Glutamatergic neuron (in vitro differentiated cells): ENCODE results near the gene KDM6A. TPM values are rescaled to one million over a fixed set of nuclear protein-coding genes. Genes with fewer than 3 reads are reported as not detected.
"Not testable (repeated sequence)": the region's sequence is repeated elsewhere in the genome, so short reads cannot be mapped to it uniquely, and the experiment has no call there.

ENCODE experiments used
- DNase-seq: peaks from one replicate; pipeline ENCODE4 v3.0.0; 2022
- H3K27ac Mint-ChIP-seq: one replicate; pipeline ENCODE4 v1.8.0; 2020; ENCODE audit warnings: mild to moderate bottlenecking, mixed read lengths, inconsistent platforms; ENCODE audit not compliant: unreplicated experiment
- H3K27me3 Mint-ChIP-seq: one replicate; pipeline ENCODE4 v1.8.0; 2020; ENCODE audit warnings: mild to moderate bottlenecking, moderate library complexity, mixed read lengths, inconsistent platforms; ENCODE audit not compliant: unreplicated experiment
- H3K36me3 Mint-ChIP-seq: one replicate; pipeline ENCODE4 v1.8.0; 2020; ENCODE audit warnings: mild to moderate bottlenecking, mixed read lengths, inconsistent platforms; ENCODE audit not compliant: unreplicated experiment
- H3K4me1 Mint-ChIP-seq: one replicate; pipeline ENCODE4 v1.8.0; 2020; ENCODE audit warnings: mild to moderate bottlenecking, low read depth, mixed read lengths, inconsistent platforms; ENCODE audit not compliant: unreplicated experiment
- H3K4me3 Mint-ChIP-seq: one replicate; pipeline ENCODE4 v1.8.0; 2020; ENCODE audit warnings: mild to moderate bottlenecking, mixed read lengths, inconsistent platforms; ENCODE audit not compliant: unreplicated experiment
- H3K9me3 Mint-ChIP-seq: one replicate; pipeline ENCODE4 v1.8.0; 2020; ENCODE audit warnings: mild to moderate bottlenecking, moderate library complexity, mixed read lengths, inconsistent platforms; ENCODE audit not compliant: unreplicated experiment
- CTCF ChIP-seq: fragments of 200-600 bp; sonication (generic); IDR thresholded peaks from one replicate; pipeline ENCODE4 v1.5.0; 2021; ENCODE audit not compliant: partially characterized antibody, unreplicated experiment
- total RNA-seq: library from RNA; stranded (reverse); fragmentation: NEBNext Ultra II Directional; extraction: Animal tissue kit (Norgen Biotek cat#: 25700); gene quantifications from one replicate; pipeline ENCODE4 v1.2.1, GENCODE V29; 2021; ENCODE audit not compliant: unreplicated experiment

The KDM6A gene
- total RNA-seq, 1 donor from 2014 or later, result 26.5 TPM

- Mint-ChIP-seq H3K27me3 (no peaks in the 10 kb centered on the region), H3K9me3 (peaks cover 3% of the 10 kb centered on the region), H3K27ac (no peak overlapping the region), H3K4me1 (peaks cover 8% of the 10 kb centered on the region), H3K4me3 (no peak overlapping the region), H3K36me3 (no peaks in the 10 kb centered on the region)
- no peak for TF ChIP-seq CTCF
- no peak for DNase-seq
These were observed 31.6 kb downstream of the KDM6A start for GRCh38 chrX:44904542-44905115.

GRCh38 chrX:44906041-44906440 lies 33.1 kb downstream of the KDM6A start:
- no peak for DNase-seq
- TF ChIP-seq CTCF, result no peak
- Mint-ChIP-seq H3K9me3 (peaks cover 3% of the 10 kb centered on the region), H3K4me3 (no peak overlapping the region), H3K36me3 (no peaks in the 10 kb centered on the region), H3K27me3 (no peaks in the 10 kb centered on the region), H3K27ac (no peak overlapping the region), H3K4me1 (peaks cover 8% of the 10 kb centered on the region)

- Mint-ChIP-seq H3K36me3 (no peaks in the 10 kb centered on the region), H3K4me3 (no peak overlapping the region), H3K4me1 (peaks cover 8% of the 10 kb centered on the region), H3K27ac (no peak overlapping the region), H3K9me3 (peaks cover 3% of the 10 kb centered on the region), H3K27me3 (no peaks in the 10 kb centered on the region)
- no peak for DNase-seq
- TF ChIP-seq CTCF, result no peak
These were observed 33.6 kb downstream of the KDM6A start for GRCh38 chrX:44906542-44906941.

GRCh38 chrX:44908153-44908552 lies 35.2 kb downstream of the KDM6A start:
- TF ChIP-seq CTCF, result no peak
- Mint-ChIP-seq H3K36me3 (no peaks in the 10 kb centered on the region), H3K4me3 (no peak overlapping the region), H3K27ac (peak overlapping the region; percentile 64), H3K9me3 (peaks cover 3% of the 10 kb centered on the region), H3K4me1 (peaks cover 8% of the 10 kb centered on the region), H3K27me3 (no peaks in the 10 kb centered on the region)
- no peak for DNase-seq

GRCh38 chrX:44908827-44909226 lies 35.8 kb downstream of the KDM6A start:
- DNase-seq, result no peak
- TF ChIP-seq CTCF, result no peak
- Mint-ChIP-seq H3K36me3 (no peaks in the 10 kb centered on the region), H3K9me3 (peaks cover 3% of the 10 kb centered on the region), H3K27me3 (no peaks in the 10 kb centered on the region), H3K4me1 (peaks cover 5% of the 10 kb centered on the region), H3K4me3 (no peak overlapping the region), H3K27ac (no peak overlapping the region)

GRCh38 chrX:44910508-44910907 lies 37.5 kb downstream of the KDM6A start:
- H3K9me3 Mint-ChIP-seq, H3K4me1 Mint-ChIP-seq, H3K27ac Mint-ChIP-seq, H3K27me3 Mint-ChIP-seq, H3K4me3 Mint-ChIP-seq, H3K36me3 Mint-ChIP-seq, DNase-seq: not testable (repeated sequence)

GRCh38 chrX:44911074-44911600 lies 38.1 kb downstream of the KDM6A start:
- not testable (repeated sequence) for H3K4me3 Mint-ChIP-seq, DNase-seq, H3K27ac Mint-ChIP-seq, H3K27me3 Mint-ChIP-seq, H3K4me1 Mint-ChIP-seq, H3K9me3 Mint-ChIP-seq, H3K36me3 Mint-ChIP-seq
